SIG-M5 (cell line): Measurements from ENCODE around the gene EIF2B2.

Source experiments
- DNase-seq: peaks from one replicate; lab custom pipeline; 2025; lab: John Stamatoyannopoulos, UW

The EIF2B2 gene

GRCh38 chr14:75044752-75045151 is 42.0 kb downstream of the EIF2B2 start:
- DNase-seq, result no peak

- DNase-seq, result no peak
Observed at GRCh38 chr14:75046275-75046674, 43.6 kb downstream of the EIF2B2 start.

- DNase-seq, result no peak
Observed at GRCh38 chr14:75046899-75047298, 44.2 kb downstream of the EIF2B2 start.

- DNase-seq, result no peak
Observed at GRCh38 chr14:75047506-75047905, 44.8 kb downstream of the EIF2B2 start.

GRCh38 chr14:75048101-75048500 is 45.4 kb downstream of the EIF2B2 start:
- DNase-seq, result no peak

- DNase-seq, result no peak
Observed at GRCh38 chr14:75049136-75049535, 46.4 kb downstream of the EIF2B2 start.

- DNase-seq, result no peak
Observed at GRCh38 chr14:75049731-75050201, 47.0 kb downstream of the EIF2B2 start.

- DNase-seq, result no peak
Observed at GRCh38 chr14:75050852-75051555, 48.3 kb downstream of the EIF2B2 start, which contains the start of gene MLH3. MLH3 (minus strand) TSS chr14:75051467; CDS start chr14:75049655, 1,812 bp downstream.

GRCh38 chr14:75051556-75051899 is 48.8 kb downstream of the EIF2B2 start:
- DNase-seq, result no peak

- DNase-seq, result no peak
Observed at GRCh38 chr14:75053396-75054291, 50.9 kb downstream of the EIF2B2 start.

GRCh38 chr14:75054421-75054820 is 51.7 kb downstream of the EIF2B2 start:
- no peak for DNase-seq

- no peak for DNase-seq
Observed at GRCh38 chr14:75059642-75060041, 56.9 kb downstream of the EIF2B2 start.

- no peak for DNase-seq
Observed at GRCh38 chr14:75060420-75060819, 57.7 kb downstream of the EIF2B2 start.
